GM12878 (cell line): ENCODE data around the gene MBOAT2.

Source experiments
- CTCF ChIP-seq, 3 experiments: IDR thresholded peaks in 2 of 3; conservative IDR thresholded peaks in 1 of 3; 2 replicates each; pipeline ENCODE4 v1.5.1; 2011; ENCODE audit warnings: low read depth in 3 of 3, low read length in 3 of 3, mild to moderate bottlenecking in 3 of 3, control low read depth in 2 of 3, moderate library complexity in 2 of 3, inconsistent platforms in 1 of 3, mixed read lengths in 1 of 3; ENCODE audit not compliant: control insufficient read depth in 2 of 3, insufficient read depth in 1 of 3; ENCODE audit errors: extremely low read depth in 1 of 3
- GABPA ChIP-seq: IDR thresholded peaks from 2 replicates; pipeline ENCODE4 v1.6.1; 2014; ENCODE audit warnings: antibody characterized with exemption, low read depth, mild to moderate bottlenecking, inconsistent platforms
- POLR2A ChIP-seq: IDR thresholded peaks from 2 replicates; pipeline ENCODE4 v1.6.1; 2011; ENCODE audit warnings: low read depth, mild to moderate bottlenecking, low read length
- TF ChIP-seq, protein P1 (sequence below): IDR thresholded peaks from 2 replicates; pipeline ENCODE4 v1.6.1; 2011; ENCODE audit warnings: mild to moderate bottlenecking, low read depth, low read length, moderate library complexity; ENCODE audit not compliant: insufficient replicate concordance

DNA sequence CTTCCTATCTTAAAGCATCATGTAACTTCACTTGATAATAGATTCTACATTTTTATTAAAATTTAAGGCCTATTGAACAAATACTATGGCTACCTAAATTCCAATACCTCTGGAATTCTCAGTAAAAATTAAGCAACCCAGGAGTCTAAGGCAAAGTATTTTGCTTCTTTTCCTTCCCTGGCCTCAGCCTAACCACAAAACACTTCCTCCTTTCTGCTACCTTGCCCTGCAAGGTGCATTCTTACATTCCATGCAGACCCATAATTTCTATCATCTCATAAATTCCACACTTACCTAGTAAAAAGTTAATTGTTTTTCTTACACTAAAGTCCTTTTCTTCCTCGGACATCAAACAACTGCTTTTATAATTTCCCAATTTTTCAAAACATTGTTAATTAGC, 3.7 kb downstream of the MBOAT2 start:
- TF ChIP-seq GABPA (no peak), CTCF (IDR thresholded peaks at IDR 0.05 in 2 of 3, conservative IDR thresholded peaks at IDR 0.05 in 1 of 3; ENCODE audit: control insufficient read depth in 2 of 3, extremely low read depth in 1 of 3, insufficient read depth in 1 of 3, low read depth in 3 of 3, low read length in 3 of 3) (no peak), POLR2A (no peak)
- TF ChIP-seq, protein P1, sequence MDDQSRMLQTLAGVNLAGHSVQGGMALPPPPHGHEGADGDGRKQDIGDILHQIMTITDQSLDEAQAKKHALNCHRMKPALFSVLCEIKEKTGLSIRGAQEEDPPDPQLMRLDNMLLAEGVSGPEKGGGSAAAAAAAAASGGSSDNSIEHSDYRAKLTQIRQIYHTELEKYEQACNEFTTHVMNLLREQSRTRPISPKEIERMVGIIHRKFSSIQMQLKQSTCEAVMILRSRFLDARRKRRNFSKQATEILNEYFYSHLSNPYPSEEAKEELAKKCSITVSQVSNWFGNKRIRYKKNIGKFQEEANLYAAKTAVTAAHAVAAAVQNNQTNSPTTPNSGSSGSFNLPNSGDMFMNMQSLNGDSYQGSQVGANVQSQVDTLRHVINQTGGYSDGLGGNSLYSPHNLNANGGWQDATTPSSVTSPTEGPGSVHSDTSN: no peak
